ENCODE results near the gene SERTAD4. TPM values are rescaled to one million over a fixed set of nuclear protein-coding genes. Genes with fewer than 3 reads are reported as not detected.

The SERTAD4 gene
- total RNA-seq, 2 donors from 2014 or later, result 1.0 TPM; not detected in 1

DNA sequence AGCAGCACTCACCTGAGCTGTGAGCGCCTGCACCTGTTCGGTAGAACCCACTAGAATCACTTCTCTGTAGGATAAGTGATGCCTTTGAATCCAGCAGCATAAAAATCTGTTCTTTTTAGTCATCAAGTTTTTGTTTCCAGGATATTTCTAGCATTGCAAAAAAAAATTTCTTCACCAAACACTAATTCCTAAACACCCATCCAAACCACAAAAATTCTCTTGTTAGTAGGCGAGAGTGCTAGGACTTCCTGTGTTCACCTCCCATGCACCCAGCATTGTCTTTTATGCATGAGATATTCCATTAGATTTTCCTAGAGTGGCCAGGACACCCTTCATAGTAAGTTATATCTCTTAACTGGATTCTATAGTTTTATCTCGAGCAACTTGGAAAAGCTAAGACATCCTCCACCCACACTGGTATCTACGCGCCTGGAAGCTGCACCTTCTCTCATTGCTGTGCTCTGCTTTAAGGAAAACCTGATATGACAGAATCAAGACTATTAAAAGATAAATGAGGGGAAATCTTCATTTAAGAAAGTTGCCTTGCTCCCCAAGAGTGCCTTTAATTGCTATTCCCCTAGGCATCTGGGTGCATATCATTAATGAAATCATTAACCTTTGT, 12.3 kb downstream of the SERTAD4 start:
- Histone ChIP-seq H3K4me1 (no peaks in the 10 kb centered on the region), H3K27ac (no peak overlapping the region), H3K36me3 (replicated peaks in 1 of 2; ENCODE audit: insufficient read depth in 1 of 2, low read depth in 2 of 2) (no peaks in the 10 kb centered on the region), H3K27me3 (no peaks in the 10 kb centered on the region), H3K9me3 (no peaks in the 10 kb centered on the region), H3K4me3 (no peak overlapping the region)
- TF ChIP-seq POLR2A (IDR thresholded peaks at IDR 0.05) (no peak), CTCF (IDR thresholded peaks at IDR 0.05) (no peak)
- intact Hi-C loops (cut with DNase I), result no loop called here
- 74 to 80% methylated on average over 6 of the region's 6 CpGs for WGBS, 2 donors
- DNase-seq (no peak), ATAC-seq (no peak)

DNA sequence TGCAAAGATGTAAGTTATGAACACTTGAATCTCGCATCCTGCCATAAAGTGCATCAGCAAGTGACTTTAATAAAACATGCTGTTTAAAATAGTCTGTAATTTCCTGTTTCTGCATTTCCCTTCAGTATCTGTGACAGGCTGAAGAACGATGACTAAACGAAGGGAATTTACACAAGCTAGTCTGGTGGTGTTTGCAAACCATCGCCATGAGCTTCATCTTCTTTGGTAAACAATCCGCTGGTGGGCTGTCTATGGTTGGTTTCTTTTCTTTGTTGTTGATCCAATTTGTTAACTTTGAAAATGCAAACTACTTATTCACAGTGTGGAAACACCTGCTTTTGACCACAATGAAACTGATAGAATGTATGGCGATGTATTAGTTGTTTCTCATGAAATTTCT, 13.9 kb downstream of the SERTAD4 start:
- ATAC-seq (no peak), DNase-seq (no peak)
- no peak overlapping the region for H3K4me3 ChIP-seq
- no peak overlapping the region for H3K27ac ChIP-seq
- no peaks in the 10 kb centered on the region for H3K36me3 ChIP-seq (replicated peaks in 1 of 2; ENCODE audit: insufficient read depth in 1 of 2, low read depth in 2 of 2)
- no peaks in the 10 kb centered on the region for H3K27me3 ChIP-seq
- intact Hi-C loops (cut with DNase I), result no loop called here
- TF ChIP-seq POLR2A (IDR thresholded peaks at IDR 0.05) (no peak), CTCF (IDR thresholded peaks at IDR 0.05) (no peak)
- 34 to 35% methylated on average over 6 of the region's 6 CpGs for WGBS, 2 donors
- H3K9me3 ChIP-seq, result no peaks in the 10 kb centered on the region
- H3K4me1 ChIP-seq, result peaks cover 9% of the 10 kb centered on the region

GRCh38 chr1:210248341-210248740, 15.7 kb downstream of the SERTAD4 start:
- 67 to 70% methylated on average over 4 of the region's 4 CpGs for WGBS, 2 donors
- Histone ChIP-seq H3K27me3 (no peaks in the 10 kb centered on the region), H3K9me3 (no peaks in the 10 kb centered on the region), H3K36me3 (replicated peaks in 1 of 2; ENCODE audit: insufficient read depth in 1 of 2, low read depth in 2 of 2) (no peaks in the 10 kb centered on the region), H3K4me3 (no peak overlapping the region), H3K27ac (no peak overlapping the region), H3K4me1 (peaks cover 24% of the 10 kb centered on the region)
- ATAC-seq, result no peak
- DNase-seq, result no peak
- TF ChIP-seq CTCF (IDR thresholded peaks at IDR 0.05) (no peak), POLR2A (IDR thresholded peaks at IDR 0.05) (no peak)
- intact Hi-C loops (cut with DNase I), result no loop called here

DNA sequence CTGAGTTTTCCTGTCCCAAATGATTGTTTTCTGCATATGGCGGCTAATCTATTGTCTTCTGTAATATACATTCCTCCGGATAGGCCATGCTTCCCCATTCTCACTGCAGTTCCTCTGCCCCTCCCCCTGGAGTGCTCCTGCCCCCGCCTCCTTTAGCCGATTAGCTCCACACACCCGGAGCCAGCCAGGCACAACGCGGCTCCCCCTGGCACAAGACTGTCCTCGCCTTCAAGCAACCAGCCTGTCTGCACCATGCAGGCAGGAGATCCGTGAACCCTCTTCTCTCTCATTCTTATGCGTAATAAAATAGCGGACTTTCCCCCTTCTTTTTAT, 18.0 kb downstream of the SERTAD4 start:
- H3K9me3 ChIP-seq, result no peaks in the 10 kb centered on the region
- WGBS, 2 donors, result 26 to 47% methylated on average over 11 of the region's 11 CpGs
- H3K4me1 ChIP-seq, result peaks cover 24% of the 10 kb centered on the region
- intact Hi-C loops (cut with DNase I), result no loop called here
- DNase-seq (peak in 3 of 4 donors; percentile 20 to 50 (median 24)), ATAC-seq (no peak)
- H3K27me3 ChIP-seq, result no peaks in the 10 kb centered on the region
- no peak overlapping the region for H3K4me3 ChIP-seq
- H3K27ac ChIP-seq, result no peak overlapping the region
- H3K36me3 ChIP-seq (replicated peaks in 1 of 2; ENCODE audit: insufficient read depth in 1 of 2, low read depth in 2 of 2), result no peaks in the 10 kb centered on the region
- no peak for TF ChIP-seq POLR2A (IDR thresholded peaks at IDR 0.05)
- no peak for TF ChIP-seq CTCF (IDR thresholded peaks at IDR 0.05)

DNA sequence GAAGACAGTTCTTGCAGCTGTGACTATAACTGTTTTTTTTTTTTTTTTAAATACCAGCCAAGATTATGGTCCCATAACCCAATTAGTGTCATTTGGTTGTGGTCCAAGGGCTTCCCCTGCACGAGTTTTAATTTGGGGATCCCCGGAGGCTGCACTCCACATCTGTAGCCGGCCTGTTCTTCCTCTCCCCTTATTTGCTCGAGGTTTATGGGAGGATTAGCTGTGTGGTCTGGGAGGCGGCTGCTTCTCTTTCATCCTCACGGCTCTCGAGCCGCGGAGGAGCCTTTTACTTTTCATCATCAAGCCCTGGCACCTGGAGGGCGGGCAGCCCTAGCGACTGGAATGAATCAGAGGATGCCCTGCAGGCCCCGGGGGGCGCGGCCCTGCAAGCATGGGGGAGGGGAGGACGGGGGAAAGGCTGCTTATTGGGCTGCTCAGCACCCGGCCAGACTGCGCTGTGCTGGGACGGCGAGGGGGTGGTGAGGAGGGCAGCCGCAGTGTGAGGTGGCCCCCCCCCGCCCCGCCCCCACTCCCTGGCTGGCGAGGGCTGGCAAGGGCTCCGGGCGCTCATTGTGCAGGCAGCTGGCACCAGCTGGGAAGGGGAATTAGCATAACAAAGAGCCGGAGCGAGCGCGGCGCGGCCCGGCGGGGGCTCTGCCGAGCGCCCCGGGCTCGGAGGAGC, 18.5 kb downstream of the SERTAD4 start:
- WGBS, 2 donors, result 2 to 7% methylated on average over 11 to 30 of the region's 37 CpGs
- ATAC-seq (peak; percentile 61), DNase-seq (peak; percentile 23 to 50 (median 32))
- TF ChIP-seq CTCF (IDR thresholded peaks at IDR 0.05) (no peak), POLR2A (IDR thresholded peaks at IDR 0.05) (no peak)
- intact Hi-C loops (cut with DNase I), result no loop called here
- Histone ChIP-seq H3K9me3 (no peaks in the 10 kb centered on the region), H3K4me1 (peaks cover 24% of the 10 kb centered on the region), H3K36me3 (replicated peaks in 1 of 2; ENCODE audit: insufficient read depth in 1 of 2, low read depth in 2 of 2) (no peaks in the 10 kb centered on the region), H3K4me3 (peak overlapping the region in 1 of 2 donors; percentile 34), H3K27me3 (no peaks in the 10 kb centered on the region), H3K27ac (no peak overlapping the region)
